SU-DHL-6 (cell line): ENCODE results near the gene GSK3A.

Source experiments
- H2AFZ ChIP-seq: fragments of 200-600 bp; sonication (generic); 2 replicates; pipeline ENCODE4 v1.6.1; 2014; ENCODE audit warnings: low read depth, mild to moderate bottlenecking, moderate library complexity, mixed read lengths, antibody characterized with exemption, low read length; ENCODE audit not compliant: severe bottlenecking
- H3F3A ChIP-seq: fragments of 200-600 bp; shearing (Covaris generic); 2 replicates; pipeline ENCODE4 v1.6.0; 2016; ENCODE audit warnings: antibody characterized with exemption, mild to moderate bottlenecking; ENCODE audit not compliant: insufficient read depth
- H3K27ac ChIP-seq: fragments of 200-600 bp; sonication (generic); 2 replicates; pipeline ENCODE4 v1.5.1; 2016; ENCODE audit warnings: low read depth, mild to moderate bottlenecking, low read length, moderate library complexity, mixed read lengths
- H3K27me3 ChIP-seq: fragments of 200-600 bp; sonication (generic), shearing (Covaris generic); 2 replicates; pipeline ENCODE4 v1.6.0; 2014; ENCODE audit warnings: mild to moderate bottlenecking, low read length
- H3K36me3 ChIP-seq: fragments of 200-600 bp; sonication (generic); 2 replicates; pipeline ENCODE4 v1.6.1; 2014; ENCODE audit warnings: mild to moderate bottlenecking, low read length, mixed read lengths
- H3K4me2 ChIP-seq: fragments of 300-600, 200-600 bp; shearing (Covaris generic), sonication (generic); 2 replicates; pipeline ENCODE4 v1.6.0; 2014; ENCODE audit warnings: low read length, low read depth, mild to moderate bottlenecking; ENCODE audit not compliant: poor library complexity, severe bottlenecking
- H3K4me3 ChIP-seq: fragments of 200-600 bp; sonication (generic); 2 replicates; pipeline ENCODE4 v1.5.1; 2014; ENCODE audit warnings: antibody characterized with exemption, low read length, mild to moderate bottlenecking, mixed read lengths; ENCODE audit not compliant: insufficient read depth, poor library complexity, severe bottlenecking
- H3K79me2 ChIP-seq: fragments of 200-600 bp; sonication (generic); 2 replicates; pipeline ENCODE4 v1.6.1; 2014; ENCODE audit warnings: mild to moderate bottlenecking, low read length, moderate library complexity; ENCODE audit not compliant: insufficient read depth
- H3K9ac ChIP-seq: fragments of 200-600 bp; sonication (generic); 2 replicates; pipeline ENCODE4 v1.7.0; 2014; ENCODE audit warnings: mild to moderate bottlenecking, low read length
- H3K9me2 ChIP-seq: fragments of 200-600 bp; sonication (generic); replicated peaks from 2 replicates; pipeline ENCODE4 v1.6.1; 2014; ENCODE audit warnings: low read length; ENCODE audit not compliant: insufficient read depth
- H3K9me3 ChIP-seq: fragments of 200-600 bp; sonication (generic); 2 replicates; pipeline ENCODE4 v1.6.1; 2014; ENCODE audit warnings: low read length, mixed read lengths; ENCODE audit not compliant: insufficient read depth
- H4K20me1 ChIP-seq: fragments of 200-600 bp; sonication (generic); 2 replicates; pipeline ENCODE4 v1.6.1; 2014; ENCODE audit warnings: low read depth, mild to moderate bottlenecking, antibody characterized with exemption, low read length, moderate library complexity, mixed read lengths
- CTCF ChIP-seq: fragments of 200-600 bp; sonication (generic); IDR thresholded peaks from one replicate; pipeline ENCODE4 v1.5.1; 2017; ENCODE audit warnings: antibody characterized with exemption, mild to moderate bottlenecking, low read length, moderate library complexity; ENCODE audit not compliant: insufficient read depth, poor library complexity, severe bottlenecking
- EZH2phosphoT487 ChIP-seq: fragments of 200-600 bp; sonication (generic), shearing (Covaris generic); conservative IDR thresholded peaks from 2 replicates; pipeline ENCODE4 v1.6.1; 2018; ENCODE audit warnings: mild to moderate bottlenecking, antibody characterized with exemption, low read length, moderate library complexity, mixed read lengths

Gene GSK3A

GRCh38 chr19:42284591-42285341 is 42.4 kb upstream of the GSK3A start:
- Histone ChIP-seq H3K4me3 (peak overlapping the region; percentile 63), H2AFZ (no peak overlapping the region), H3K9me2 (no peaks in the 10 kb centered on the region), H3K9ac (peak overlapping the region; percentile 76), H3K36me3 (no peaks in the 10 kb centered on the region), H3K27ac (peak overlapping the region; percentile 72), H3K79me2 (peaks cover 15% of the 10 kb centered on the region; the same call in 1 of the 2 replicates), H3K9me3 (no peaks in the 10 kb centered on the region), H3K27me3 (no peaks in the 10 kb centered on the region), H3K4me2 (peak overlapping the region; percentile 69), H4K20me1 (no peaks in the 10 kb centered on the region), H3F3A (peaks cover 20% of the 10 kb centered on the region)
- TF ChIP-seq CTCF (no peak), EZH2phosphoT487 (no peak)

- H3K9ac ChIP-seq: peak overlapping the region; percentile 48; the same call in 1 of the 2 replicates
- H2AFZ ChIP-seq: no peak overlapping the region
- TF ChIP-seq CTCF (no peak), EZH2phosphoT487 (no peak)
Measured at GRCh38 chr19:42284066-42284501, 41.7 kb upstream of the GSK3A start.

GRCh38 chr19:42283188-42284065 is 41.0 kb upstream of the GSK3A start:
- Histone ChIP-seq H3K79me2 (peaks cover 15% of the 10 kb centered on the region; the same call in 1 of the 2 replicates), H3K9ac (peak overlapping the region; percentile 67), H3K9me2 (no peaks in the 10 kb centered on the region), H2AFZ (no peak overlapping the region), H3K4me3 (peak overlapping the region; percentile 49), H4K20me1 (no peaks in the 10 kb centered on the region), H3K36me3 (no peaks in the 10 kb centered on the region), H3K27me3 (no peaks in the 10 kb centered on the region), H3K4me2 (peak overlapping the region; percentile 62), H3K27ac (peak overlapping the region; percentile 89), H3K9me3 (no peaks in the 10 kb centered on the region), H3F3A (peaks cover 24% of the 10 kb centered on the region)
- TF ChIP-seq CTCF (no peak), EZH2phosphoT487 (no peak)

More at GRCh38 chr19:42284066-42284501, 41.7 kb upstream of the GSK3A start:
- H3K27me3 ChIP-seq: no peaks in the 10 kb centered on the region
- H4K20me1 ChIP-seq: no peaks in the 10 kb centered on the region
- no peak overlapping the region for H3K4me2 ChIP-seq
- H3K36me3 ChIP-seq: no peaks in the 10 kb centered on the region
- H3K4me3 ChIP-seq: peak overlapping the region; percentile 49
- H3K9me2 ChIP-seq: no peaks in the 10 kb centered on the region
- peak overlapping the region; percentile 67 for H3K27ac ChIP-seq
- no peaks in the 10 kb centered on the region for H3K9me3 ChIP-seq
- peaks cover 24% of the 10 kb centered on the region for H3F3A ChIP-seq
- H3K79me2 ChIP-seq: peaks cover 15% of the 10 kb centered on the region; the same call in 1 of the 2 replicates
